Ovary (tissue), 9 donors: ENCODE results near the gene TMEM44. TPM values are rescaled to one million over a fixed set of nuclear protein-coding genes. Genes with fewer than 3 reads are reported as not detected.
"Not testable (repeated sequence)": the region's sequence is repeated elsewhere in the genome, so short reads cannot be mapped to it uniquely, and the experiment has no call there.

ENCODE experiments used
- DNase-seq, 5 donors: peaks; one replicate each; pipeline ENCODE4 v3.0.0-alpha.2; 2019 to 2020
- H3K27ac ChIP-seq, 2 donors: fragments of 200-600 bp; one replicate each; pipeline versions ENCODE4 v1.5.1 to v1.8.0; 2019 to 2022
- H3K27me3 ChIP-seq: fragments of 200-600 bp; one replicate; pipeline ENCODE4 v1.8.0; 2022
- H3K36me3 ChIP-seq: fragments of 200-600 bp; sonication (generic); one replicate; pipeline ENCODE4 v1.5.1; 2019
- H3K4me1 ChIP-seq: one replicate; pipeline ENCODE4 v1.8.1; 2013; ENCODE audit warnings: mild to moderate bottlenecking, moderate library complexity; ENCODE audit not compliant: insufficient read depth
- H3K4me3 ChIP-seq: fragments of 200-600 bp; sonication (generic); one replicate; pipeline ENCODE4 v1.5.1; 2017
- H3K9me3 ChIP-seq, 2 donors: fragments of 200-600 bp in 1 of 2; sonication (generic) in 1 of 2; one replicate each; pipeline versions ENCODE4 v1.5.1 to v1.8.1; 2013 to 2019; ENCODE audit warnings: mild to moderate bottlenecking in 1 of 2, moderate library complexity in 1 of 2
- CTCF ChIP-seq, 3 donors: fragments of 450-650 bp in 2 of 3; fragments of 200-600 bp in 1 of 3; IDR thresholded peaks; one replicate each; pipeline versions ENCODE4 v1.5.1 to v1.8.0; 2016 to 2022; ENCODE audit warnings: antibody characterized with exemption in 3 of 3, mild to moderate bottlenecking in 1 of 3
- EP300 ChIP-seq: sonication (generic); formaldehyde crosslinking; IDR thresholded peaks from one replicate; pipeline ENCODE4 v1.6.1; 2017; ENCODE audit warnings: antibody characterized with exemption
- POLR2A ChIP-seq: fragments of 450-650 bp; IDR thresholded peaks from one replicate; pipeline ENCODE4 v1.6.1; 2017; ENCODE audit warnings: antibody characterized with exemption, mild to moderate bottlenecking, moderate library complexity
- WGBS, 3 donors: extraction: QIAGEN DNeasy Blood & Tissue Kit in 1 of 3; methylation state at CpG; one replicate each; pipeline versions ENCODE4 v1.1.5 to v1.1.7; 2013 to 2017; 5-methylcytosine and 5-hydroxymethylcytosine counted together
- intact Hi-C, 4 donors: fragments of 100-400 bp; cut with DNase I; formaldehyde crosslinking; loops; one replicate each; pipeline versions ENCODE4 v1.11.0 to v1.15.1; 2022 to 2023
- polyA plus RNA-seq, 2 donors: library from polyadenylated mRNA; stranded (reverse); fragments of 200-250 nt in 1 of 2; fragments of 350-450 nt in 1 of 2; fragmentation: Illumina TruSeq in 1 of 2; extraction: RNeasy Lipid Tissue Mini Kit (QIAGEN cat#74804) in 1 of 2; gene quantifications; one replicate each; pipeline ENCODE4 v1.2.3, GENCODE V29; 2013 to 2014
- total RNA-seq, 7 donors: library from RNA; depleted of rRNA in 2 of 7; stranded (reverse); fragments of >200 nt in 2 of 7; fragmentation: NEBNext Ultra II Directional in 3 of 7; extraction: Animal tissue kit (Norgen Biotek cat#: 25700) in 3 of 7; gene quantifications; one replicate each; pipeline versions ENCODE4 v1.1.0 to v1.2.4, GENCODE V29; 2016 to 2023
- donor health status: DM: no; HTN: no; CAD: no; lungs with moderate emphysema.
- donor health status: DM: no; HTN: no; CAD: no.
- donor health status: Bipolar disorder and iron deficiency.
- donor health status: DM: yes; HTN: yes; CAD: no.
- donor health status: DM: no; HTN: no; CAD: no.
- donor health status: DM: yes; HTN: yes; CAD: no.

The TMEM44 gene
- total and polyA plus RNA-seq, 9 donors, result 3.4 to 12.3 (median 6.5) TPM

GRCh38 chr3:194548346-194549321, 84.6 kb downstream of the TMEM44 start:
- intact Hi-C loops, result no loop called here
- no peak for DNase-seq
- TF ChIP-seq CTCF (IDR thresholded peaks at IDR 0.05) (no peak), POLR2A (no peak), EP300 (no peak)
- Histone ChIP-seq H3K4me1 (no peaks in the 10 kb centered on the region), H3K4me3 (no peak overlapping the region), H3K27me3 (no peaks in the 10 kb centered on the region), H3K36me3 (no peaks in the 10 kb centered on the region), H3K27ac (no peak overlapping the region), H3K9me3 (no peaks in the 10 kb centered on the region)
- WGBS, 3 donors, result 75 to 83% (median 78%) methylated on average over 16 of the region's 16 CpGs

GRCh38 chr3:194547042-194547441, 86.2 kb downstream of the TMEM44 start:
- 60 to 79% (median 62%) methylated on average over 3 of the region's 3 CpGs for WGBS, 3 donors
- no peaks in the 10 kb centered on the region for H3K27me3 ChIP-seq
- no peak overlapping the region for H3K4me3 ChIP-seq
- H3K4me1 ChIP-seq, result no peaks in the 10 kb centered on the region
- no peak for TF ChIP-seq POLR2A
- no peak for TF ChIP-seq CTCF (IDR thresholded peaks at IDR 0.05)
- no peak for TF ChIP-seq EP300
- DNase-seq, result no peak
- no peaks in the 10 kb centered on the region for H3K36me3 ChIP-seq
- intact Hi-C loops, result no loop called here
- H3K27ac ChIP-seq, result no peak overlapping the region
- no peaks in the 10 kb centered on the region for H3K9me3 ChIP-seq

- DNase-seq, H3K27ac ChIP-seq, H3K4me1 ChIP-seq, H3K36me3 ChIP-seq, H3K27me3 ChIP-seq, intact Hi-C loops, H3K4me3 ChIP-seq, H3K9me3 ChIP-seq: not testable (repeated sequence)
- 94 to 95% (median 95%) methylated on average over 7 of the region's 7 CpGs for WGBS, 3 donors
These were observed 87.7 kb downstream of the TMEM44 start for GRCh38 chr3:194545538-194545937.

GRCh38 chr3:194543550-194543949, 89.7 kb downstream of the TMEM44 start:
- 85 to 88% (median 88%) methylated on average over 8 of the region's 8 CpGs for WGBS, 3 donors
- Histone ChIP-seq H3K4me1 (no peaks in the 10 kb centered on the region), H3K27me3 (no peaks in the 10 kb centered on the region), H3K36me3 (no peaks in the 10 kb centered on the region), H3K4me3 (no peak overlapping the region), H3K27ac (no peak overlapping the region), H3K9me3 (no peaks in the 10 kb centered on the region)
- TF ChIP-seq EP300 (no peak), POLR2A (no peak), CTCF (IDR thresholded peaks at IDR 0.05) (no peak)
- intact Hi-C loops, result no loop called here
- DNase-seq, result no peak

GRCh38 chr3:194541483-194541882, 91.7 kb downstream of the TMEM44 start:
- 97 to 98% (median 97%) methylated on average over 8 of the region's 8 CpGs for WGBS, 3 donors
- intact Hi-C loops, result no loop called here

More at GRCh38 chr3:194541483-194541882, 91.7 kb downstream of the TMEM44 start:
- Histone ChIP-seq H3K27ac (no peak overlapping the region), H3K9me3 (no peaks in the 10 kb centered on the region), H3K4me1 (peaks cover 1% of the 10 kb centered on the region), H3K36me3 (no peaks in the 10 kb centered on the region), H3K27me3 (no peaks in the 10 kb centered on the region), H3K4me3 (no peak overlapping the region)
- TF ChIP-seq CTCF (IDR thresholded peaks at IDR 0.05) (no peak), EP300 (no peak), POLR2A (no peak)
- no peak for DNase-seq
